Activated CD8-positive, alpha-beta memory T cell treated with anti-CD3 and anti-CD28 coated beads for 36 hours (primary cell): ENCODE data around the gene GAPVD1. TPM values are rescaled to one million over a fixed set of nuclear protein-coding genes. Genes with fewer than 3 reads are reported as not detected.
"Not testable (repeated sequence)": the region's sequence is repeated elsewhere in the genome, so short reads cannot be mapped to it uniquely, and the experiment has no call there.

Experiments used
- CTCF ChIA-PET: fragments of 350-600 bp; sonication (Branson Sonifier 250); formaldehyde crosslinking; loops from one replicate; lab custom pipeline; 2021; ENCODE audit warnings: antibody characterized with exemption; lab: Charles Lee
- POLR2A ChIA-PET: fragments of 350-600 bp; sonication (Branson Sonifier 250); formaldehyde crosslinking; loops from one replicate; lab custom pipeline; 2021; ENCODE audit warnings: antibody characterized with exemption; lab: Charles Lee
- total RNA-seq, 2 experiments: library from RNA; stranded (reverse); gene quantifications; one replicate each; pipeline ENCODE4 v1.2.3, GENCODE V29; 2021

GAPVD1 gene
- 10 to 100 TPM; 45.9 to 46.3 TPM for total RNA-seq

GRCh38 chr9:125261501-125262293, at the start of gene GAPVD1:
TSS of gene GAPVD1 (plus strand) at chr9:125261826. CDS start at chr9:125298922, 37,096 bp downstream.
- ChIA-PET CTCF (interaction anchor here (0.6 to 2.5 kb wide), 4 partner anchors 14 to 322 kb away, joined by 3 to 17 read pairs (median 4); partner anchors contain the start of gene HSPA5), POLR2A (interaction anchor here (0.6 to 4.4 kb wide), 5 partner anchors 19 to 844 kb away, joined by 4 to 49 read pairs (median 6); partner anchors contain the start of gene HSPA5)

GRCh38 chr9:125214186-125214585, 47.4 kb upstream of the GAPVD1 start:
- CTCF ChIA-PET, result no interaction called here
- POLR2A ChIA-PET, result no interaction called here

- ChIA-PET POLR2A (no interaction called here), CTCF (interaction anchor here (0.6 to 1.4 kb wide), 2 partner anchors 143 to 832 kb away, joined by 3 to 4 read pairs; no protein-coding TSS in a partner anchor)
Observed at GRCh38 chr9:125218621-125219020, 43.0 kb upstream of the GAPVD1 start.

- CTCF ChIA-PET, POLR2A ChIA-PET: not testable (repeated sequence)
Observed at GRCh38 chr9:125224858-125225257, 36.8 kb upstream of the GAPVD1 start.

GRCh38 chr9:125227761-125228160, 33.9 kb upstream of the GAPVD1 start:
- ChIA-PET POLR2A (interaction anchor here (1.4 kb wide), 1 partner anchor 14 kb away, joined by 4 read pairs; no protein-coding TSS in a partner anchor), CTCF (no interaction called here)

- POLR2A ChIA-PET, result interaction anchor here (0.7 kb wide), 1 partner anchor 26 kb away, joined by 3 read pairs; no protein-coding TSS in a partner anchor
Observed at GRCh38 chr9:125233678-125234077, 27.9 kb upstream of the GAPVD1 start.

GRCh38 chr9:125234099-125234498, 27.5 kb upstream of the GAPVD1 start:
- ChIA-PET CTCF (interaction anchor here (0.6 kb wide), 1 partner anchor 487 kb away, joined by 4 read pairs; no protein-coding TSS in a partner anchor), POLR2A (interaction anchor here (0.7 kb wide), 1 partner anchor 26 kb away, joined by 3 read pairs; no protein-coding TSS in a partner anchor)

More at GRCh38 chr9:125233678-125234077, 27.9 kb upstream of the GAPVD1 start:
- CTCF ChIA-PET, result interaction anchor here (0.5 to 0.6 kb wide), 2 partner anchors 35 to 486 kb away, joined by 3 to 4 read pairs; no protein-coding TSS in a partner anchor

- POLR2A ChIA-PET, result interaction anchor here (0.7 kb wide), 1 partner anchor 72 kb away, joined by 3 read pairs; no protein-coding TSS in a partner anchor
- CTCF ChIA-PET, result no interaction called here
Observed at GRCh38 chr9:125235804-125236519, 25.7 kb upstream of the GAPVD1 start.

- POLR2A ChIA-PET, result interaction anchor here (0.7 kb wide), 2 partner anchors 71 to 97 kb away, joined by 3 to 6 read pairs; no protein-coding TSS in a partner anchor
- CTCF ChIA-PET, result not testable (repeated sequence)
Observed at GRCh38 chr9:125236520-125237159, 25.0 kb upstream of the GAPVD1 start.

GRCh38 chr9:125238127-125238914, 23.3 kb upstream of the GAPVD1 start:
- ChIA-PET POLR2A (interaction anchor here (0.5 to 1.4 kb wide), 7 partner anchors 32 to 394 kb away, joined by 3 to 5 read pairs (median 3); partner anchors contain the start of gene RABEPK), CTCF (interaction anchor here (0.7 kb wide), 1 partner anchor 385 kb away, joined by 4 read pairs; the partner anchor contains the start of gene WDR38)

- CTCF ChIA-PET, result no interaction called here
- POLR2A ChIA-PET, result interaction anchor here (0.5 to 1.4 kb wide), 4 partner anchors 31 to 274 kb away, joined by 3 to 5 read pairs (median 4); partner anchors contain the start of gene RABEPK
Observed at GRCh38 chr9:125238915-125239446, 22.6 kb upstream of the GAPVD1 start.

GRCh38 chr9:125239631-125240597, 21.7 kb upstream of the GAPVD1 start:
- CTCF ChIA-PET, result interaction anchor here (3.8 kb wide), 1 partner anchor 22 kb away, joined by 17 read pairs; the partner anchor contains the start of gene GAPVD1
- POLR2A ChIA-PET, result interaction anchor here (0.6 to 3.3 kb wide), 4 partner anchors 39 to 378 kb away, joined by 3 to 14 read pairs (median 4); partner anchors contain the start of gene RABEPK

- POLR2A ChIA-PET, result interaction anchor here (0.9 to 5.0 kb wide), 5 partner anchors 21 to 378 kb away, joined by 3 to 49 read pairs (median 6); partner anchors contain the start of genes ARPC5L and GAPVD1
- CTCF ChIA-PET, result interaction anchor here (3.8 kb wide), 1 partner anchor 22 kb away, joined by 17 read pairs; the partner anchor contains the start of gene GAPVD1
Observed at GRCh38 chr9:125240649-125240999, 21.0 kb upstream of the GAPVD1 start.

- CTCF ChIA-PET, result interaction anchor here (0.5 to 3.8 kb wide), 2 partner anchors 21 to 356 kb away, joined by 3 to 17 read pairs; partner anchors contain the start of gene GAPVD1
- POLR2A ChIA-PET, result interaction anchor here (0.6 to 5.0 kb wide), 18 partner anchors 11 to 388 kb away, joined by 3 to 49 read pairs (median 4); partner anchors contain the start of genes ARPC5L, GAPVD1, GOLGA1 and RABEPK
Observed at GRCh38 chr9:125241000-125241862, 20.4 kb upstream of the GAPVD1 start, which contains the start of gene HSPA5. TSS of gene HSPA5 (minus strand) at chr9:125241343. CDS start at chr9:125241126, 217 bp downstream.
